SHP77 (cell line): ENCODE data around the gene MUC13.

Experiments
- DNase-seq, 2 experiments: peaks; one replicate each; lab custom pipeline; 2025; lab: John Stamatoyannopoulos, UW

MUC13 gene

DNA sequence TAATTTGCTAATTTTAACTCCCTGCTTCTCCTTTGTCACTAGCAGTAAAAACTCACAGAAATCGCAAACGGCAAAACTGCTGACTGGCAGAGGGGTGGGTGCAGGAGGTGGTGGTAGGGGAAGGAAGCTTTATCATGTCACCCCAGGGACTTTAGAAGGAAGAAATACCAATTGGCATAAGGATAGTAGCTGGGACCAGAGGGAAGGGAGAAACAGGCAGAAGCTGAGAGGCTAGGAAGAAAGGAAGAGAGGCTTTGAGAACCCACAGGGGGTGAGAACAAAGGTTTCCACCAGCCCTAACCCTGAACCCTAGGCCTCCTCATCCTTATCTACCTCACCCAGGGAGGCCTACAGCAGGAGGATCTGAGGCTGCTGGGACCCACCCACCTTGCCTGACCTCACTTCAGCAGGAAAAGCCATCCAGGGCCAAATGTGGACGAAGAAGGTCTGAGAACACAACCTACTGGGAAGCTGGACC is 58.1 kb downstream of the MUC13 start:
- DNase-seq, result no peak

DNA sequence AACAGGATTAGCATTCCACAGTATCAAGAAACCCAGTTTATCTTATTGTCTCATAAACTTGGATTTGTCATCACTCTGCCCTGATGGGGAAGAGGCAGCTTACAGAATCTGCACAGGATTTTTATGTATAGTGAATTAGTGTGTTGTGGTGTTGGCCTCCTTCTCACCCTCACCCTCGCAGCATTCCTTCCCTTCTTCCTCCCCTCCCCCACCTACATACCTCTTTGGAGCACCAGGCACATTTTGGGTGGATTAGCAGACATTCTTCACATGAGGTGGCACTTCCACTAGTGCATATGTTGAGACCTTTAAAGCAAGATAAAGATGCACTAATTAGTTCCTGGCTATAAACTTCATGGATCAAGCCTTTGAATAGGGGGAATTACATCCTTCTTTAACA is 61.3 kb downstream of the MUC13 start:
- DNase-seq, result no peak

DNA sequence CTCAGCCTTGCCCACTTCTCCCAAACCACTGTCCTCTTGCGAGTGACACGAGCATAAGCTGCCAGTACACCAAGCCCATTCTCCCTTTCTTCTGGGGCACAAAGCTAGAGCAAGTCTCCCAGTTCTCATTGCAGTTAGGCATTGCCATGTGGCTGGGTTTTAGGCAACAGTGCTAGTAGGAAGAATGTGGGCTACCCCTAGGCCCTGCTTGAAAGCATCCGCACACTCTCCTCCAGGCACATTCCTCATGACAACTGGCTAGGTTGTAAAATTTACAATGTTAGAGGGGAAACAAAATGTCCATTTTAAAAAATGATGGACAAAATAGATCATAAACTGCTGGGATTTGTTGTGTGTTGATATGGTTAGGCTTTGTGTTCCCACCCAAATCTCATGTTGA is 67.0 kb downstream of the MUC13 start:
- DNase-seq, result no peak

DNA sequence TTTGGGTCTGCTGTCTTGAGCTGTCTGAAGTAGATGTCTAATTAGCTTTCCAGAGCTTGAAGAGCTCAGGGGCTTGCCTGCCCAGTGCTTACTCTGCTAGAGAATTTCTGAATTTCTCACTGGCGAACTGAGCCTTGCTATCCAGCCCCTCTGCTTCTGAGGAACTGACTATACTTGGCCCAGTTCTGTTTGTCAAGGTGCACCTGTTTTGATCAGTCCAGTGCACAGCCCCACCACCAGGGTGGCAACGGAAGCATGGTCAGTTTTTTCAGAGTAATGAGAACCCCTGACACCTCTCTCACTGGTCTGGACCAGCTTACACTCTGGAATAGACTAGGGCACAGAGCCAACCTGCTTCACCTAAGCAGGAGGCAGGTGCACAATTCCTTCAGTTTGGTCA is 72.5 kb downstream of the MUC13 start:
- DNase-seq, result no peak

DNA sequence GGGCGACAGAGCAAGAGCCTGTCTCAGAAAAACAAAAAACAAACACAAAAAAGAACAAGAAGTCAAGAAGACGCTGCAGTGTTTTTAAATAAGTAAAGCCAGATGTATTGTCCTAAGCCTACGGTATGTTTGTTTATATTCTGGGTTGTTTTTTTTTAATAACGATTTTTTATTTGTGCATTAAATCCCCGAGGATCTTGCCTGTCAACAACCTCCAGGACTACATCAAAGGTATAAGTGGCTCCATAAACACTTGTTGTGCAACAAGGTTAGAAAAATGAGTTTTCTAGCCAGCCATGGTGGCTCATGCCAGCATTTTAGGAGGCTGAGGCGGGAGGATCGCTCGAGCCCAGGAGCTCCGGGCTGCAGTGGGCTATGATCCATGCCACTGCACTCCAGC is 73.5 kb downstream of the MUC13 start:
- DNase-seq, result no peak

DNA sequence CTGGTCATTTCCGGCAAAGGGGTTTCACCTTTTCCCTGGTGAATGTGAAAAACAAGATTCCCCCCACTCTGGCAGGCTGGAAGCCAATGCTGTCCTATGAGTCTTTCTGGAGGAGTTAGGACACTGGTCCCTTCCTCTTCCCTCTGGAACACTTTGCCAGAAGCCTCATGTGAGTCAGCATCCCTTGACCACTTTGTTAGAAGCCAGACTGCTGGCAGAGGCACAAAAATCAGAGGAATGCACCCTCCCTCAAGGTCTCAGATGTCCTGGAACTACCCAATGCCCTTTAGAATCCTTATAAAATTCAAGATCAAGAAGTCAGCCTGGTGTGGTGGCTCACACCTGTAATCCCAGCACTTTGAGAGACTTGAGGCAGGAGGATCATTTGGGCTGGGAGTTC is 74.0 kb downstream of the MUC13 start:
- no peak for DNase-seq

DNA sequence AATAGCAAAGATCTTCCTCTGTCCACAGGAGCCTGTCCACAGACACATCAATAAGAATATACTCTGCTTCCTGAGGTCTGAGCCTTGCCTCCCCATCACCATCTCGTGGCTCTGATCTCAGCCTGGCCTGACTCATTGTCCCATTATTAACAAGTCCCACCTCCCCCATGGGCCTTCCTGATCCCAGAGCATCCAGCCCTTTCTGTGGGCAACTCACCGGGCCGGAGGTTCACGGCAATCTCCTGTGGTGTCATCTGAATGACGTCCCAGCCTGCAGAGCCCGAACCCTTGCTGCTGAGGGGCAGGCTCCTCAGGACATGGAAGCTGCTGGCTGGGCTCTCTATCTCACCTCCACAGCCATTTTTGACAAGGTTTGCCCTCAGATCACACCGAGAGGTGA is 75.5 kb downstream of the MUC13 start:
- DNase-seq, result no peak

DNA sequence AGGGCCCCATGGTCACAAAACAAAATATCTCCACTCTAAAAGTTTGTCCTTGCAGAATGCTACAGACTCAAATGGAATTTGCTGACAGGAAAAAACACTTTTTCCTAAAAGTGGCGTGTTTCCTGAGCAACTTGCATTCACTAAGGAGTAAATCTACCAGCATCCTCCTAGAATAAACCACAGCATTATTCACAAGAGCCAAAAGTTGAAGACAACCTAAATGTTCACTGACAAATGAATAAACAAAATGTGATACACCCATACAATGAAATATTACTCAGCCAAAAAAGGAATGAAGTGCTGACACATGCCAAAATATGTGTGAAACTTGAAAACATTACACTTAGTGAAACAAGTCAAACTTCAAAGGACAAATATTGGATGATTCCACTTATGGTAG is 76.3 kb downstream of the MUC13 start:
- DNase-seq, result no peak

DNA sequence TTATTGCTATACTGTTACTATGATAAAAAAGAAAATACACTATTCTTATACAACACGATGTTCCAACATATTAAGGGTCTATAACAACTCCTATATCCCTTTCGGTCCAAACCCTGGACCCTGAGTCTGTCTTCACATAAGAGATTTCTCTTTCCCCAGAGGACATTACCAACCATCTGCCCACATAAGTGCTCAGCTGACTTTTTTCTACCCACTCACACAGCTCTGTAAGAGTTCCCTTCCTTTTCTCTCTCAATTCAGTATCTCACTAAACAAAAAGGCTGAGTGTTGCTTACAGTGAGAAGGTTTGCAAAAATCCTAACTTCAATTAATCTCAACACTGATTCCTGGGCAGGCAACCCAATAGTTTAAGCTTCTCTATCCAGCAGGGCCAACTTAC is 77.9 kb downstream of the MUC13 start:
- no peak for DNase-seq
